Measurements from ENCODE around the gene CEP85.

The CEP85 gene, protein sequence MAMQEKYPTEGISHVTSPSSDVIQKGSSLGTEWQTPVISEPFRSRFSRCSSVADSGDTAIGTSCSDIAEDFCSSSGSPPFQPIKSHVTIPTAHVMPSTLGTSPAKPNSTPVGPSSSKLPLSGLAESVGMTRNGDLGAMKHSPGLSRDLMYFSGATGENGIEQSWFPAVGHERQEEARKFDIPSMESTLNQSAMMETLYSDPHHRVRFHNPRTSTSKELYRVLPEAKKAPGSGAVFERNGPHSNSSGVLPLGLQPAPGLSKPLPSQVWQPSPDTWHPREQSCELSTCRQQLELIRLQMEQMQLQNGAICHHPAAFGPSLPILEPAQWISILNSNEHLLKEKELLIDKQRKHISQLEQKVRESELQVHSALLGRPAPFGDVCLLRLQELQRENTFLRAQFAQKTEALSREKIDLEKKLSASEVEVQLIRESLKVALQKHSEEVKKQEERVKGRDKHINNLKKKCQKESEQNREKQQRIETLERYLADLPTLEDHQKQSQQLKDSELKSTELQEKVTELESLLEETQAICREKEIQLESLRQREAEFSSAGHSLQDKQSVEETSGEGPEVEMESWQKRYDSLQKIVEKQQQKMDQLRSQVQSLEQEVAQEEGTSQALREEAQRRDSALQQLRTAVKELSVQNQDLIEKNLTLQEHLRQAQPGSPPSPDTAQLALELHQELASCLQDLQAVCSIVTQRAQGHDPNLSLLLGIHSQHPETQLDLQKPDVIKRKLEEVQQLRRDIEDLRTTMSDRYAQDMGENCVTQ

DNA sequence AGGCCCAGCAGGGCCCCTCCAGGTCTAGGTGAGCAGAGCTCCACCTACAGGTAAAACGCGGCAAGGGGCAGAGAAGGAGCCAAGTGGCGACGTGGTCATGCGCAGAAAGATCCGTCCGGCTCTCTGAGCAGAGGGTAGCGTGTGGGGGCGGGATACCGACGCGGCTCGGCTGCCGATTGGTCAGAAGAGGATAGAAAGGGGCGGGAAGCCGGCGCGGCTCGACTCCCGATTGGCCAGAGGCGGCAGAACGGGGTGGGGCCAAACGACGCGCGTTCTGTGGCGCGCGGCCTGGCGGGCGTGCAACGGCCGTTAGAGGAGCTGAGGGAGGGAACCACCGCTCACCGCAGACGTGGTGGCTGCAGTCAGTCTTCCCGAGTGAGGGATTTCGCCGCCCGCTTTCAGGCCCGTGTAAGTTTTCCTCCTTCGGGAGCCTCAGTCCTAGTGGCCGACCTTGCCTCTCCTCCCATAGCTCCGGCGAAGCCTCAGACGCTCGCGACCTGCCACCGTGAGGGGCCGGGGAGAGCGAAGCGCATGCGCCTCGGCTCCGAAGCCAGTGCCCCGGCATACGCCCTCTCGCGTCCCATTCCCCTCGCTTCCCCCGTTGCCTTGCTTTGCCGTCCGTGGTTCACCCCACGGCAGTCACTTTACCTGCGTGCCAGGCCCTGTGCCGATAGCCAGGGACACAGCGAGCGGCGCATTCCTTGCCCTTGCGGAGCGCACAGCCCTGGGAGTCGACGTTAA, at the start of gene CEP85:
Gene CEP85, plus strand, starts transcription at position 298 of the 741 bp plus-strand sequence. CDS start 5,584 bp downstream, outside the sequence.
- DNase-seq (ENCODE audit: low read depth in 2 of 3, low spot score in 1 of 3) = peak; percentile 98

DNA sequence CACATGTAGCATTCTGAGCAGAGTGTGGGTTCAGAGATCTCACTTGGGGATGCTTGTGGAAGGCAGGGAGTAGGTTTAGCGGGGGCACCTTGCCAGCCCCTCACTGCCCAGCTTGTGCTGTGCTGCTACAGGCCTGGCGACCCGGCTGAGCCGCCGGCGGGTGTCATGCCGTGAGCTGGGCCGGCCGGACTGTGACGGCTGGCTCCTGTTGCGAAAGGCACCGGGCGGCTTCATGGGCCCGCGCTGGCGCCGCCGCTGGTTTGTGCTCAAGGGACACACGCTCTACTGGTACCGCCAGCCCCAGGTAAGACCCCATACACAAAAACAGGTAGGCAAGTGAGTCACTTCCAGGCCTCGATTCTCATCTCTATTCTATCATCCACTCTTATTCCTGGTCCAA, 49.1 kb upstream of the CEP85 start:
- no peak for DNase-seq (ENCODE audit: low read depth in 2 of 3, low spot score in 1 of 3)

DNA sequence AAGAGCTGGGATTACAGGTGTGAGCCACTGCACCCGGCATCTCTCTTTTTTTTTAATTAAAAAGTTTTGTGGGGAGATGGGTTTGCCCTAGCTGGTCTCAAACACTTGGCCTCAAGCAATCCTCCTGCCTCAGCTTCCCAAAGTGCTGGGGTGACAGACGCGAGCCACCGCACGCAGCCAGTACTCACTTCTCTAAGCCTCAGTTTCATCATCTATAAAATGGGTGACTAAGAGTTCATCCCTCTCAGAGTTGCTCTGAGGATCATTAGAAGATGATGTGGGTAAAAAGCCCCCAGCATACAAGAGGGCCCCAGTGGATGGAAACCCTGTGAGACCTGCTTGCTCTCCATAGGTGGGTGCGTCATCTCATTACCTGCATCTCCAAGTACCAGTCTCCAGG, 46.1 kb upstream of the CEP85 start:
- no peak for DNase-seq (ENCODE audit: low read depth in 2 of 3, low spot score in 1 of 3)

DNA sequence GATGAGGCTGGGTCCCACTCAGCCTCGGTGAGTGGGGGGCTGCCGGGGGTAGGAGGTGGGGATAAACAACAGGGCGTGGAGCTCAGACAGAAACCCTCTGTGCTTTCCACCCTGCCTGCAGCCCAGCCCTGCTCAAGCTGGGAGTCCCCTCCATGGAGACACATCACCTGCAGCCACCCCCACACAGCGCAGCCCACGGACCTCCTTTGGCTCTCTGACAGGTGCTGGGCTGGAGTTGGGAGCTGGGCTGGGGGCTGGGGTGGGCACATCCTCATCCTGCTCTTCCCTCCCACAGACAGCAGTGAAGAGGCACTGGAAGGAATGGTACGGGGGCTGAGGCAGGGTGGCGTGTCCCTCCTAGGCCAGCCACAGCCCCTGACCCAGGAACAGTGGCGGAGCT, 45.5 kb upstream of the CEP85 start:
- DNase-seq (ENCODE audit: low read depth in 2 of 3, low spot score in 1 of 3) = no peak

DNA sequence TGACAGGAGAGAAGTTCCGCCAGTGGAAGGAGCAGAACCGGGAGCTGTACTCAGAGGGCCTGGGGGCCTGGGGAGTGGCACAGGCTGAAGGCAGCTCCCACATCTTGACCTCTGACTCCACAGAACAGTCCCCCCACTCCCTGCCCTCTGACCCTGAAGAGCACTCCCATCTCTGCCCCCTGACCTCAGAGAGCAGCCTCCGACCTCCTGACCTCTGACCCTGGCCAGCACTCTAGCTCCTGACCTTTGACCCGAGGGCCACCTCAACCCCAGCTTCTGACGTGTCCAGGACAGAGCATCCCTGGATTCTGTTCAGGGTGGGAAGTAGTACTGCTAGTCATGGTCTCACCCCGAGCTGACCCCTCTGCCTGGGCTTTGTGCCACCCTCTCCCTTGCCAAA, 44.7 kb upstream of the CEP85 start:
- no peak for DNase-seq (ENCODE audit: low read depth in 2 of 3, low spot score in 1 of 3)

DNA sequence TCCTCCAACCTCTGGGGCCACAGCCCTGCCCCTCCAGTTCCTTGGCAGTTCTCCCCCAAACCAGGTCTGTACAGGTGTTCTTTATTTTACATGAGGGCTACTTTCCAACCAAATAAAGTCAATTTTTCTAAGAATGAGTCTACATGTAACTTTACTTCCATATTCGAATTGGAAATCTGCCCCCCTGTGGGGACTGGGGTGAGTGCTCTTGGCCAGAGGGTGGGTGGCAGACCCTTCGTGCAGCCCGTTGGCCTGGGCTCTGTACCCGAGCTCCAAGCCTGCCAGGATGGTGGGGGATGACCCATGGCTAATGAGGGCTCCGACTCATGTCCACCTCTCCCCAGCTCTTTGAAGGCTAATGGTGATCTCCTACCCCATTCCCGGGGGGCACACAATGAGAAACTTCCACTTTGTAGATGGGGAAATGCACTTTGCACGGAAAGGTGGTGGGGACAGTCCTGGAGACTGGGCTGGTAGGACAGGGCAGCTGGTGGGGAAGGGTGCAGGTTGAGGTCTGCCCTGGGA, 44.2 kb upstream of the CEP85 start:
- no peak for DNase-seq (ENCODE audit: low read depth in 2 of 3, low spot score in 1 of 3)

DNA sequence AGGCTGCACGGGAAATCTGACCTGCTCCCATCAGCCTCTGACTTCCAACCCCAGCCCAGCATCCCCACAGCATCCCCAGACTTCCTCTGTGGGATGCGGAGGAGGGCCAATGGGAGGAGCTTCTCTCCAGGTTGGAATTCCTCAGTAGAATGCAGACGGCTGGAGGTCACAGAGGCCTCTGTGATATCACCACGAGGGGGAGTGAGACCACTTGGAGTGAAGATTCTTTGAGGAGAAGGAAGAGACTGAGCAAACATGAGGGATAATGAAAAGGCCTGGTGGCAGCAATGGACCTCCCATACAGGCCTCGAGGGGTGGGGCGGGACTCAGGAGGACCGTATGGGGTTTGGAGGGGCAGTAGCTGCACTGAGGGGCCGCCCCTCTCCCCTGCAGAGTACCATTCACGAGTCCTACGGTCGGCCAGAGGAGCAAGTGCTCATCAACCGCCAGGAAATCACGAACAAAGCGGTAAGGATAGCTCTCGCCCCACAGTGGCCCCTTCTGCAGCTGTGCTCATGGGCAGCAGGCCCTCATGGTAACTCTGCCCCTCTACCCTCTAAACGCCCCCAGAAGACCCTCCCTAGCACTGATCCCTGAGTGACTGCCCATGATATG, 43.5 kb upstream of the CEP85 start, which contains the start of gene CATSPER4:
Gene CATSPER4, plus strand, starts transcription at position 230 of the 615 bp plus-strand sequence. Its CDS starts 26 bp downstream, at position 256.
- no peak for DNase-seq (ENCODE audit: low read depth in 2 of 3, low spot score in 1 of 3)

DNA sequence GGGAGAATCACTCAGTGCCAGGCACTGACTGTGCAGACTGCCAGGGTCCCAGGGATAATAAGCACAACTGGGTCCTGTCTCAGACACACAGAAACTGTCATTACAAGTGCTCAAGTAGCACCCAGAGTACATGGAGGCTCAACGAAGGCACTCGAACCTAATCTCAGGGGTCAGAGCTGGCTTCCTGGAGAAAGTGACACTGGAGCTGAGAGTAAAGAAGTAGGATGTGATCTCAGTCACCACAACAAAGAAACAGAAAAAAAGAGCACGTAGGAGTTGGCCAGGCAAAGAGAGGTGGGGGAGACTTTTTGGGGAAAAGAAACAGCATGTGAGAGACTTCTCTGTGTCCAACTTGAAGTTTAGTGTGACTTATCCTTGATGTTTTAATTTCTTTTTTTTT, 42.3 kb upstream of the CEP85 start:
- no peak for DNase-seq (ENCODE audit: low read depth in 2 of 3, low spot score in 1 of 3)

DNA sequence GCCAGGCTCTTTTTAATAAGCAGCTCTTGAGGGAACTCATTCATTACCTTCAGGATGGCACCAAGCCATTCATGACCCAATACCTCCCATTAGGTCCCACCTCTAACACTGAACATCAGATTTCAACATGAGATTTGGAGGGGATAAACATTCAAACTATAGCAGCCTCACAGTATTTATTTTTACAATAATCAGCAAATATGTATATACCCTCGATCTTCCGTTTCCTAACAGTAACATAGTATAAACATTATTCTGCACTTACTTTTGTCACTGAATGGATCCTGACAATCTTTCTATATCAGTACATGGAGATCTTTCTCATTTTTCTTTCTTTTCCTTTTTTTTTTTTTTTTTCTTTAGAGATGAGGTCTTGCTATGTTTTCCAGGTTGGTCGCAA, 38.2 kb upstream of the CEP85 start:
- DNase-seq (ENCODE audit: low read depth in 2 of 3, low spot score in 1 of 3) = no peak

DNA sequence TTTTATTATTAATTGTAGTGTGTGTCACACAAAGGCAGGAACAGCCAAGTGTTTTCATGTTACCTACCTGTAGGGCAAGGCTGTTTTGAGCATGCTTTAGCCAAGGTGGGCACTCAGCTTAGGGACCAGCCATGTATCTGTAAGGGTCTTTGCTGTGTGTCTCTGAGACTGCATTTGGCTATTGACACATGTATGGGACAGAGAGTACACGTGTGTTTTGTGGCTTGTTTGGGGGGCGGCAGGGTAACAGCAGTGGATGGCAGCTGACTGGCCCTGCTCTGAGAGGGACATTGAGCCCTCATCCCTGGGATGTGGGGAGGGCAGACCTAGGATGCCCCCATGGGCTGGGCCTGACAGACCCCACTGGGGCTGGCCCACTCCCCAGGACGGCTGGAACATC, 36.7 kb upstream of the CEP85 start:
- DNase-seq (ENCODE audit: low read depth in 2 of 3, low spot score in 1 of 3) = no peak

DNA sequence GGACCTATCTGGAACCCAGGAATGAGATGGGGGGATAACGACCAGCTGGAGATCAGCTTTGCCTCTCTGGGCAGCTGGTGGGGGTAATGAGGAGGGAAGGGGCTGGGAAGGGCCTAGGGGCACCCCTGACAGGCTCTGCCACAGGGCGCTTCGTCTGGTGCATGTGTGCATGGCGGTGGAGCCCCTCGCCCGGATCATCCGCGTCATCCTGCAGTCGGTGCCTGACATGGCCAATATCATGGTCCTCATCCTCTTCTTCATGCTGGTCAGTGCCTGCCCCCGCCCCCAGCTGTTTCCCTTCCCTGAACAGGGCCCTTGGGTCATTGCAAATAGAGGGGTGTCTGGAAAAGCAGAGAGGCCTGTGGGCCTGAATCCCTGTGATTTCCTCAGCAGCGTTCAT, 36.2 kb upstream of the CEP85 start:
- no peak for DNase-seq (ENCODE audit: low read depth in 2 of 3, low spot score in 1 of 3)

DNA sequence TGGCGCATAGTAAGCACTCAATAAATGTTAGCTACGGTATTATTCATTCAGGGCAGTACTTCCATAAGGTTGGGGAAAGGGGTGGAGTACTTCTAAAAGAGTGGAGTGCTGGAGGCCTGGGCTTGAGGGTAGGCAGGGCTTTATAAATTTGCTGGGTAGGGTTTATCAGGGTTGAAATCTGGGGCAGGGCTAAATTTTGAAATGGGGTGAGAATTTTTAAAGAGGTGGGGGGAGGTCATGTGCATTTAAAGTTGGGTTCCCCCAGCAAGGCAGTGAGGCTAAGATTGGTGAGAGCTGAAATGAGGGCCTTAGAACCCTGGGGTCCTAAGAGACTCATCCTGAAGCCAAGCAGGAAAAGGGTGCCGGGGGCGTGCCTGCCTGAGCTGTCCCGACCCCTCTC, 33.6 kb upstream of the CEP85 start:
- no peak for DNase-seq (ENCODE audit: low read depth in 2 of 3, low spot score in 1 of 3)

DNA sequence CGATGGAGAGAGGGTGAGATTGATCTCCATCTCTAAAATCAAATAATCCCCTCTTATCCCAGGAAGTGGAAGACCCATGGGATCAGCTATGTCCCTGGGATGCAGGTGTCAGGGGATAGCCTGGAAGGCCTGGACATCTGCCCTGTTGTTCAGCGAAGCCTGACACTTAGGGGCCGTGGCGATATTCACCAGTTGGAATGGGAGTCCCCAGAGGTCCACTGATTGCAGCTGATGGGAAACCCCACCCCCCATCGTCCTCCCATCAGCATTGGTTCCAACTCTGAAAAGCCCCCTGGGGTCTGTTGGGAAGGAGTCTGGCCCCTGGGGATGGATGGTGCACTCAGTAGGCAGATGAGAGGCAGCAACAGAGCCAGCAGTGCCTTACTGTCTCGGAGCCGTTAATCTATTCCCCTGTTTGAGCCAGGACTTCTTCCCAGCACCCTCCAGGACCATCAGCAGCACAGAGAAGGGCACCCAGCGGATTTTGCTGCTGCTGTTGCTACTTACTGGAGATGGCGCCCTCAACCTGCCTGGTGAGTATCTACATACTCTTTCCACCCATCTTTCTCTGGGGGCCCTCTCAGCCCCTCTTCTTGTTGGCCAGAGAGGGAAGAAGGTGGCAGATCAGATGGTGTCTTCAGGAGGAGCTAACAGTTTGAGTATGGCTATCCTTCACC, 30.2 kb upstream of the CEP85 start:
- DNase-seq (ENCODE audit: low read depth in 2 of 3, low spot score in 1 of 3) = no peak

DNA sequence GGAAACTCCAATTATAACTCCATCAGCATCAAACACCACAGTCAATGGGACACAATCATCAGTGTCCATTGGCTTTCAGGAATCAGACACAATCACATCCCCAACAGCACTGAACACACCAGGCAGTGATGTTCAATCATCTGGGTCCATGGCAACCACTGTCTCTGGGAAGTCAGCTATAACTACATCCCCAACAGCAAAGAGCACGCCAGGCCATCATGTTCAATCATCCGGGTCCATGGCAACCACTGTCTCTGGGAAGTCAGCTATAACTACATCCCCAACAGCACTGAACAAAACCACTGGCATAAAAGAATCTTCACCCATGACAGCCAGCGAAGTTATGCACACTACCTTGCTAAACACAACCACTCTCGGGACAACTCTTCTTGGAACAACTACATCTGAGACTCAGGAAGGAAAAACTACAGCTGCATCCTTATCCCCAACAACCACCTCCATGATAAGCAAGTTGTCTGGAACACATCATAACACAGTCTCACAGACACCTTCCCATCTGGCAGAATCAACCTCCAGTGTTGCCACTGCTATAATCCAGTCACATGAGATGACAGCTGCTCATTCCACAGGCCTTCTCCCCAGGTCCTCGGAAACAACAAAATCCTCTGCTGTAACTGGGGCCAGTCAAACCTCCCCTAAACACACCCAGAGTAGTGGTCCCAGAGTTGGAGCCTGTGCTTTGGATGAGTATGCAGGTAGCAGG, 23.7 kb upstream of the CEP85 start:
- no peak for DNase-seq (ENCODE audit: low read depth in 2 of 3, low spot score in 1 of 3)

DNA sequence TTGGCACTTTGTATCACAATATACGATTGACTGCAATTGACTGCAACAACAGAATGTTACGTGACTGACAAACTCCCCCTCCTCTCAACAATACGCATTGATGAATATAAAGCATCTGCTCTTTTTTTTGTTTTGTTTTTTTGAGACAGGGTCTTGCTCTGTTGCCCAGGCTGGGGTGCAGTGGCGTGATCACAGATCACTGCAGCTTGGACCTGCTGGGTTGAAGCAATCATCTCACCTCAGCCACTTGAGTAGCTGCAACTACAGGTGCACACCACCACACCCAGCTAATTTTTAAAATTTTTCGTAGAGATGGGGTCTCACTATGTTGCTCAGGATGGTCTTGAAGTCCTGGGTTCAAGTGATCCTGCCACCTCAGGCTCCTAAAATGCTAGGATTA, 21.3 kb upstream of the CEP85 start:
- no peak for DNase-seq (ENCODE audit: low read depth in 2 of 3, low spot score in 1 of 3)

DNA sequence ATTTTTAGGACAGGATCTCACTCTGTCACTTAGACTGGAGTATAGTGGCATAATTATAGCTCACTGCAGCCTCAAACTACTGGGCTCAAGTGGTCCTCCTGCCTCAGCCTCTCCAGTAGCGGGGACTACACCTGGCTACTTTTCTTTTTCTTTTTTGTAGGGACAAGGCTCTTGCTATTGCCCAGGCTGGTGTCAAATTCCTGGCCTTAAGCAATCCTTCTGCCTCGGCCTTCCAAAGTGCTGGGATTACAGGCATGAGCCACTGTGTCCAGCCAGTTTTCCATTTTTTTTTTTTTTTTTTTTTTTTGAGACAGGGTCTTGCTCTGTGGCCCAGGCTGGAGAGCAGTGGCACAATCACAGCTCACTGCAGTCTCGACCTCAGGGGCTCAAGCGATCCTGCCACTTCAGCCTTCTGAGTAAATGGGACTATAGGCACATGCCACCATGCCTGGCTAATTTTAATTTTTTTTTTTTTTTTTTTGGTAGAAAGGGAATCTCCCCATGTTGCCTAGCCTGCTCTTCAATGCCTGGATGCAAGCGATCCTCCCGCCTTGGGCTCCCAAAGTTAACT, 20.6 kb upstream of the CEP85 start:
- DNase-seq (ENCODE audit: low read depth in 2 of 3, low spot score in 1 of 3) = no peak

DNA sequence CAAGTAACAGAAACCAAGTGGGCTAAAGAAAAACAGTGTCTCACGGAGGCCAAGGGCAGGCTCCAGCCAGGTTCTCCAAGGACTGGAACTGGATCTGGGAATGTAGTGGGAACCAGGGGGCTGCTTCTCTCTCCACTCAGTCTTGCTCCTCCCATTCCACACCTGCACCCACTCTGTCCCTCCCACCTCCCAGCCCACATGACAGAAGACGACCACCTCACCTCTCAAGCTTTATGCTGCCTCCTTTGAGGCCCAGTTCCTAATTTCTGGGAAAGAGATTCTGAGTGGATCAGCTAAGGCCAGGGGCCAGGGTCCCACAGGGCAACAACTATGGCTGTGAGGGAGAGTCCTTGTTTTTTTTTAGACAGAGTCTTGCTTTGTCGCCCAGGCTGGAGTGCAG, 18.8 kb upstream of the CEP85 start:
- DNase-seq (ENCODE audit: low read depth in 2 of 3, low spot score in 1 of 3) = no peak

DNA sequence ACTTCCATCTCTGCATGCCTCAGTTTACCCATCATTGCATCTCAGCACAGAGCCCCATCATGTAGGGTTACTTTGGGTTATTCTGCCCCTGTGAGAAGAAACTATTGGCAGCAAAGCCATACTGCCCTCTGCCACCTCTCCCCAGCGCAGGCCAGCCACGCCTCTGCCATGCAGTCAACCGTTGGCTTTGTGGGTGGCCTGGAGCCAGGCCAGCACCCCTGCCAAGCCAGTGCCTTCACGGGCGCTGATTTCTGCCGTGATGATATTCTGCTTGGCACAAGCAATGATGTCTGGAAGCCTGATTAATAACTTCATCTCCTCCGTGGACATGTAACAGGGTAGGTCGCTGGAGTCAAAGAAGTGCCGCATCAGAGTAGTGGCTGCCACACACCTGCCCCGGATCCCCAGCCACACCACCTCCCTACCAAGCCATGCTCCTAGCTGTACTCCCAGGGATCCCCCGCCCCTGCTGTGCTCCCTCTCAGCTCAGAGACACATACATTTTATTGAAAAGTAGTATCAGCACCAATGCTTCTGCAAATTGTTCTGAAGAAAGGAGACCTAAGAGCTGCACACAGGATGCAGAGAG, 15.0 kb upstream of the CEP85 start:
- DNase-seq (ENCODE audit: low read depth in 2 of 3, low spot score in 1 of 3) = no peak

Measured in stimulated activated CD4-positive, alpha-beta T cell treated with anti-CD3 and anti-CD28 coated beads, Interleukin-12 subunit alpha, Interleukin-12 subunit beta, amount 100 ng/mL, for 48 hours (primary cell).